Chondrocyte (in vitro differentiated cells): Measurements from ENCODE around the gene MYO1D. TPM values are rescaled to one million over a fixed set of nuclear protein-coding genes. Genes with fewer than 3 reads are reported as not detected.
"Not testable (repeated sequence)": the region's sequence is repeated elsewhere in the genome, so short reads cannot be mapped to it uniquely, and the experiment has no call there.

Source experiments
- DNase-seq: peaks from one replicate; pipeline ENCODE4 v3.0.0; 2021; ENCODE audit warnings: mixed read lengths, low spot score
- H3K27ac Mint-ChIP-seq: one replicate; pipeline ENCODE4 v1.8.0; 2021; ENCODE audit warnings: mild to moderate bottlenecking, moderate library complexity, mixed read lengths; ENCODE audit not compliant: unreplicated experiment
- H3K27me3 Mint-ChIP-seq: 2 replicates; pipeline ENCODE4 v1.8.0; 2021; ENCODE audit warnings: low read depth, mixed read lengths
- H3K36me3 Mint-ChIP-seq: 2 replicates; pipeline ENCODE4 v1.8.0; 2021; ENCODE audit warnings: low read depth, mixed read lengths
- H3K4me1 Mint-ChIP-seq: 2 replicates; pipeline ENCODE4 v1.8.0; 2021; ENCODE audit warnings: low read depth, mild to moderate bottlenecking, mixed read lengths
- H3K4me3 Mint-ChIP-seq: one replicate; pipeline ENCODE4 v1.8.0; 2021; ENCODE audit warnings: mild to moderate bottlenecking, moderate library complexity, mixed read lengths; ENCODE audit not compliant: unreplicated experiment
- H3K9me3 Mint-ChIP-seq: 2 replicates; pipeline ENCODE4 v1.8.0; 2021; ENCODE audit warnings: low read depth, mixed read lengths
- total RNA-seq: library from RNA; stranded (reverse); gene quantifications from 3 replicates; pipeline ENCODE4 v1.2.1, GENCODE V29; 2021
- TF ChIP-seq, protein P1 (sequence below): fragments of 200-600 bp; sonication (generic); IDR thresholded peaks from 2 replicates; pipeline ENCODE4 v1.5.0; 2021; ENCODE audit warnings: antibody characterized with exemption, mild to moderate bottlenecking, moderate library complexity

Gene MYO1D
- total RNA-seq, 1 donor from 2014 or later, result 107 TPM

DNA sequence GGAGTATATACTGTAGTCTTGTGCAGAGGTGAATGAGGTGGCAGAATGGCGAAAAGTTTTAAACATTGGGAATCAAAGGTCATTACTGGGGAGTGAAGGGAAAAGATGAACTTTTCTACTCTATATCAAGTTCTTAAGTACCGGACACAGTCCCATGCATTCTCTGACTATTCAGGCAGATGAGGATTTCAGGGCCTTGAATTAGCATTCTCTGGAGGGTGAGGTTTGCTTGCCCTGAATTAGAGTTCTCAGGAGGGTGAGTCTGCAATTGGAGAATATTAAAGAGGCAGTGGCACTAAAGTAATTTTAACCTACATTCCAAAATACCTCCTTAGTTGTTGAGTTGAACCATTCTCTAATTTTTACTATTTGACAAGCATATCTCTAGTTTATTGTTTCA lies 423.6 kb downstream of the MYO1D start:
- no peaks in the 10 kb centered on the region for H3K27me3 Mint-ChIP-seq
- H3K36me3 Mint-ChIP-seq, result peaks cover 35% of the 10 kb centered on the region
- no peaks in the 10 kb centered on the region for H3K9me3 Mint-ChIP-seq
- TF ChIP-seq, protein P1, sequence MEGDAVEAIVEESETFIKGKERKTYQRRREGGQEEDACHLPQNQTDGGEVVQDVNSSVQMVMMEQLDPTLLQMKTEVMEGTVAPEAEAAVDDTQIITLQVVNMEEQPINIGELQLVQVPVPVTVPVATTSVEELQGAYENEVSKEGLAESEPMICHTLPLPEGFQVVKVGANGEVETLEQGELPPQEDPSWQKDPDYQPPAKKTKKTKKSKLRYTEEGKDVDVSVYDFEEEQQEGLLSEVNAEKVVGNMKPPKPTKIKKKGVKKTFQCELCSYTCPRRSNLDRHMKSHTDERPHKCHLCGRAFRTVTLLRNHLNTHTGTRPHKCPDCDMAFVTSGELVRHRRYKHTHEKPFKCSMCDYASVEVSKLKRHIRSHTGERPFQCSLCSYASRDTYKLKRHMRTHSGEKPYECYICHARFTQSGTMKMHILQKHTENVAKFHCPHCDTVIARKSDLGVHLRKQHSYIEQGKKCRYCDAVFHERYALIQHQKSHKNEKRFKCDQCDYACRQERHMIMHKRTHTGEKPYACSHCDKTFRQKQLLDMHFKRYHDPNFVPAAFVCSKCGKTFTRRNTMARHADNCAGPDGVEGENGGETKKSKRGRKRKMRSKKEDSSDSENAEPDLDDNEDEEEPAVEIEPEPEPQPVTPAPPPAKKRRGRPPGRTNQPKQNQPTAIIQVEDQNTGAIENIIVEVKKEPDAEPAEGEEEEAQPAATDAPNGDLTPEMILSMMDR, result no peak
- peaks cover 5% of the 10 kb centered on the region for H3K4me1 Mint-ChIP-seq
- no peak for DNase-seq
- no peak overlapping the region for H3K4me3 Mint-ChIP-seq
- H3K27ac Mint-ChIP-seq, result no peak overlapping the region

- no peak overlapping the region for H3K4me3 Mint-ChIP-seq
- peaks cover 29% of the 10 kb centered on the region for H3K36me3 Mint-ChIP-seq
- H3K9me3 Mint-ChIP-seq, result no peaks in the 10 kb centered on the region
- no peak for DNase-seq
- TF ChIP-seq, protein P1, result no peak
- H3K27me3 Mint-ChIP-seq, result no peaks in the 10 kb centered on the region
- H3K27ac Mint-ChIP-seq, result no peak overlapping the region
- peaks cover 8% of the 10 kb centered on the region for H3K4me1 Mint-ChIP-seq
These were observed 424.6 kb downstream of the MYO1D start for GRCh38 chr17:32452281-32452680.

- peaks cover 12% of the 10 kb centered on the region for H3K4me1 Mint-ChIP-seq
- no peak for DNase-seq
- no peaks in the 10 kb centered on the region for H3K27me3 Mint-ChIP-seq
- no peak overlapping the region for H3K4me3 Mint-ChIP-seq
- TF ChIP-seq, protein P1, result no peak
- peaks cover 32% of the 10 kb centered on the region for H3K36me3 Mint-ChIP-seq
- no peak overlapping the region for H3K27ac Mint-ChIP-seq
- H3K9me3 Mint-ChIP-seq, result no peaks in the 10 kb centered on the region
These were observed 425.0 kb downstream of the MYO1D start for GRCh38 chr17:32451879-32452278.

- H3K27ac Mint-ChIP-seq, result peak overlapping the region; percentile 76
- not testable (repeated sequence) for DNase-seq, H3K4me3 Mint-ChIP-seq, H3K9me3 Mint-ChIP-seq, H3K27me3 Mint-ChIP-seq
- H3K4me1 Mint-ChIP-seq, result peaks cover 27% of the 10 kb centered on the region
- H3K36me3 Mint-ChIP-seq, result peaks cover 30% of the 10 kb centered on the region
These were observed 426.5 kb downstream of the MYO1D start for GRCh38 chr17:32450379-32450778.

DNA sequence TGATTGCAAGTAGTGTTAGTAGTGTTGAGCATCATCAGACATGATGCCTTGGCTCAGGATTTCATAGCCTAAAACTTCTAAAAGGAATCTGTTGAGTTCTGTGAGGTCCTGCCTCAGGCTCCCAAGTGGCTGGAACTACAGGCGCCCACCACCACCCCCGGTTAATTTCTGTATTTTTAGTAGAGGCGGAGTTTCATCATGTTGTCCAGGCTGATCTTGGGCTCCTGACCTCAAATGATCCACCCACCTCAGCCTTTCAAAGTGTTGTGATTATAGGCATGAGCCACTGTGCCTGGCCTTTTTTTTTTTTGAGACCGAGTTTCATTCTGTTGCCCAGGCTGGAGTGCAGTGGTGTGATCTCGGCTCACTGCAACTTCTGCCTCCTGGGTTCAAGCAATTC lies 427.0 kb downstream of the MYO1D start:
- H3K4me1 Mint-ChIP-seq, result peaks cover 29% of the 10 kb centered on the region
- H3K9me3 Mint-ChIP-seq, result no peaks in the 10 kb centered on the region
- H3K4me3 Mint-ChIP-seq, result no peak overlapping the region
- H3K27ac Mint-ChIP-seq, result no peak overlapping the region
- H3K27me3 Mint-ChIP-seq, result no peaks in the 10 kb centered on the region
- no peak for DNase-seq
- peaks cover 26% of the 10 kb centered on the region for H3K36me3 Mint-ChIP-seq
- TF ChIP-seq, protein P1, result no peak

DNA sequence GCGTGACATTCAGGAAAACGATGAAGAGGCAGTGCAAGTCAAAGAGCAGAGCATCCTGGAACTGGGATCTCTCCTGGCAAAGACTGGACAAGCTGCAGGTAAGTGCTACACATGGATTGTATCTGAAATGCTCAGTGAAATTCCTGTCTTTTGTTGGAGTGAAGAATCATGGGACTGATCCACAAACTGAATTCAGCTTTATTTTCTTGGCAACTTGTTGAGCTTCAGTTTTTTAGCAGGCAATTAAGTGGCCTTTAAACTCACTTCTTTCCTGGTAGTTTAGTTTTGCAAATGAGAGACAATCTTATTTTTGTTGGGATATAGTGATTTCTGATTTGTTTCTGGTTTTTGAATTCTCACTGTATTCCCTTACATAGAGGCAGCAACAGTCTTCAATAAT lies 430.0 kb downstream of the MYO1D start:
- Mint-ChIP-seq H3K4me1 (peaks cover 34% of the 10 kb centered on the region), H3K27me3 (no peaks in the 10 kb centered on the region), H3K36me3 (peaks cover 17% of the 10 kb centered on the region), H3K4me3 (no peak overlapping the region), H3K9me3 (no peaks in the 10 kb centered on the region), H3K27ac (peak overlapping the region; percentile 95)
- TF ChIP-seq, protein P1, result no peak
- DNase-seq, result no peak
